Measurements from ENCODE around the gene KCND3.
"Not testable (repeated sequence)": the region's sequence is repeated elsewhere in the genome, so short reads cannot be mapped to it uniquely, and the experiment has no call there.

Gene KCND3

DNA sequence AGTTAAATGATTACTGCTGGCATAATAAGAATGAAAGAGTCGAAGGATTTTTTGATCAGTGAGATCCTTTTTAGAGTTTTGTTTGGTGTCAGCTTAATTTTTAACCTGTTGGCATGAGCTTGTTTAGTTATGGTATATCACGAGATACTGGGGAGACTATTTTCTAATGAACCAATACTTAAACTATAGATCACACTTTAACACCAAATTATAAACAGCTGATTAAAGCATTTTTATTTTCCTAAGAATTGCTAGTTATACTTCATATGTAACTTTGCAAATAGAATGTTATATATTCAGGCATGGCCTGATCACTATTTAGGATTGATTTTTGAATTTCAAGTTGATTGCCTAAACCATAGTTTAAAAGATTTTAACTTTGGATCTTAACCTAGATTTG is 227.8 kb downstream of the KCND3 start:
- no peak for DNase-seq

DNA sequence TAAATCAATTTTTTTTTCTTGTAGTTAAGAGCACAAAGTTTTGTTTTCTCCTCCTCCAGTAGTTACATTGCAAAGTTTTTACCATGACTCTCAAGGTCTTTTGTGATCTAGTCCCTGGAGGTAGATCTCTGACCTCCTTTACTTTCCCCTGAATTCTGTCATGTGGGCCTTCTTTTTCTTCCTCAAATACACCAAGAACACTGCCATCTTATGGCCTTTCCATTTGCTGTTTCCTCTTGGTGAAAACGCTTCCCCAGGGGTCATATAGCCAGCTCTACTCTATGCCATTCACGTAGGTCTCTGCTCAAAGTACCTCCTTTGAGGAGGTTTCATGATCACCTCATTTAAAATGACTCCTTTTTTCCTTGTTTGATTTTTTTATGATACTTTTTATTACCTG is 231.1 kb downstream of the KCND3 start:
- DNase-seq = no peak

DNA sequence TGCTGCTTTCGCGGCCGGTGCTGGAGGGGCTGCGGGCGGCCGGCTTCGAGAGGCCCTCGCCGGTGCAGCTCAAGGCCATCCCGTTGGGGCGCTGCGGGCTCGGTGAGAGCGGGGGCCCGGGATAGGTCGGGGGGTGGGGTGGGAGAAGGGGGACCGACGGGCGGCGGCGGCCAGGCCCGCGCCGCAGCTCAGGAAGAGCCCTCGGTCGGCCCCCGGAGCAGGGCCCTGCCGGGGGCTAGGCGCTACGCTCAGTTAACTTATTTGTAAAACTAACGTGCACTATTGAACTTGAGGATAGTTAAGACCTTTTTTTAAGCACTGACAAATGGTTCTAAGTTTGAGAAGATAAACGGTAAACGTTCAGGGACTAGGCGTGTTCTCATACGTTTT is 233.3 kb downstream of the KCND3 start:
- no peak for DNase-seq

DNA sequence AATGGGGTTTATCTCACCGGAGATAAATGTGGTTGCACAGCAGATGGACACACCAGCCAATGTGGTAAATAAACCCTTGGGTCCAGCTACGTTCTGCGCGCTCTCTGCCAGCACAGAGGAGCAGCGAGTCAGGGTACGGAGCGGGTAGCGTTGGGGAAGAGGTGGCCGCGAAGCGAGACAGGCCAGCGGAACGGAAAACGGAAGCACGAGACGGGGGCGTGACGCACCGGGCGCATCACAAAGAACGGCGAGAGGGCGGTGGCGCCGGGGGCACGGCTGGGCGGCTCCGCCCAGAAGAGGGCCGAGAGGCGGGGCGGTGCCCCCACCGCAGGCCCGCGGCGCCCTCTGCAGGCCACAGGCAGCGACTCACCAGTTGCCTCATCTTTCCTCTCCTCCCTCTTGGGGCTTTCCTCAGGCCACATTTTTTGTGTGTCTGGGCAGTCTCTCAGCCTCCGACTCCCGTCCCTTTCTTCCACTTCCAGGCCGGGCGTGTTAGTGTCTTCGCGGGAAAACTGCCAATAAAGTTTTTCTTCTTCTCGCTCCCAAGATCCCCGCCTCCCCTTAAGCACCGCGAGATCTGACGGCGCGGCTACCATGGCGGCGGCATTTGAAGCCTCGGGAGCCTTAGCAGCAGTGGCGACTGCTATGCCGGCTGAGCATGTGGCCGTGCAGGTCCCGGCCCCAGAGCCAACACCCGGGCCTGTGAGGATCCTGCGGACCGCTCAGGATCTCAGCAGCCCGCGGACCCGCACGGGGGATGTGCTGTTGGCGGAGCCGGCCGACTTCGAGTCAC is 233.9 kb downstream of the KCND3 start, which contains the start of gene DDX20:
Gene DDX20 (plus strand): TSS at position 571 of the 793 bp plus-strand sequence. CDS start 24 bp downstream, at position 595.
- peak; percentile 92 for DNase-seq

DNA sequence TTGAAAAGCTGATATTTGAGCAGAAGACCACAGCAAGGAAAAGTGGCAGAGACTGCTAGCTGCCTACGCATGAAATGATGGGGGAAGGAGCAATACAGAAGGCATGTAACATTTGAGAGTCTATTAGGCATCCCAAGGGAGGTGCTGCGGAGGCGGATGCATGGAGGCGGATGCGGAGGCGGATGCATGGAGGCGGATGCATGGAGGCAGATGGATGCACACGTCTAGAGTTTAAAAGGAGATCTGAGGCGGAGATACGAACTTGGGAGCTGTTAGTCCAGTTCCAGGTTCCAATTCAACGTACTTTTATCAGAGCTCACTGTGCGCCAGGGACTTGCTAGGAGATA is 234.5 kb downstream of the KCND3 start:
- peak; percentile 16 for DNase-seq

DNA sequence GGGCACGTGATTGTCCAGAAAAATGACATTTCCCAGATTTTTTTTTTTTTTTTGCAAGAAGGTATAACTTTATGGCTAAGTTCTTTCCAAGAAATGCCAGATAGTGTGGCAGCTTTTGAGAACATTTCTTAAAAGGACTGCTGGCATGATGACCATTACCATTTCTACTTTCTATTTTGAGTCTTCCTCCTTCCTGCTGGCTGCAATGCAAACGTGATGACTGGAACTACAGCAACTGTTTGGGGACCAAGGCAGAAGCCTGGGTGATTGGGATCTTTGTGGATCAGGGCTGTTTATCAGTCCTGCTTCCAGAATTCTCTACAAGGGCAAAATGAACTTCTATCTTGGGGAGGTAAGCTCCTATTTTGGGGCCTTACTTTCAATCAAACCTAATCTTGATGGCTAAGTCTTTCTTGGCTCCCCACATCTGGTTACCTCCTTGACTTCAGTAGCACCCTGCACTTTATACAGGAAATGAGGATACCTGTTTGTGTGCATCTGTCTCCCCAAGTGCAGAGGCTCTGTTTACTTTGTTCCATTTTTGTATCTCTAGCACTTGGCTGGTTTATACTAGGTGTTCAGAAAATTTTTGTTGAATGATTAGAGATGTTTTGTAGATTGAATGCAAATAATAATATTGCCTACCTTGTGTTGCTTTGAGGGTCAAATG is 237.4 kb downstream of the KCND3 start:
- no peak for DNase-seq

DNA sequence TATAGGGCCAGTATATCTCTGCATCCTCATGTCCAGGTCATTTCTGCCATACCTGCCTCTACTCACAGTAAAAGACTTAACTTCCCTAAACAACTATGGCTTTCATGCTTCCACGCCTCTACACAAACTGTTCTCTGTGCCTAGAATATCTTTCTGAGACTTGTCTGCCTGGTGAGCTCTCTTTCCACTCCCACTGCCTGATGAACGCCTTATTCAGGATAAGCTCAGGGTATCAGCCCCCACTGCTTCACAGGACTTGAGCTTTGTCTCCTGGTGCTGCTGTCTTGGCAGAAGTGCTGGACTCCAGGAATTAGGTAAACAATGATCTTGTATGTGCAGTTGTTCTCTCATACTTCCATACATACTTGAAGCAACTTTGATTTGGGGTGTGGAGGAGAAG is 238.6 kb downstream of the KCND3 start:
- DNase-seq = no peak

DNA sequence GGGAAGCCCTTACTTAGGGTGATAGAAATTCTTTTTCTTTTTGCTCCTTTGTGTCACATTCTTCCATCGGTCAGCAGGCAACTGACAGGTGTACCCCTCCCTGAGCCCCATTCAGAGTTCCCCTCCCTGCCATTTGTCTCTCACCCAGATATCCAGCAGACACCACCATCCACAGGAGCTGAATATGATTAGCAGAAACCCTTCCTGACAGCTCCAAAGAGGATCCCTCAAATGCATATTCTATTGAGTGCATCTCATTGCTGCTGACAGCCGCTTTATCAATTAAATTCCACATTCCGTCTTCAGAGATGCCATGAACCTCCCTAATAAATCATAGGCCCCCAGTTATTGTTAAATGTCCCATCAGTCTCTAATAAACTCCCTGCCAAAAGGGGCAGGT is 239.8 kb downstream of the KCND3 start:
- no peak for DNase-seq

DNA sequence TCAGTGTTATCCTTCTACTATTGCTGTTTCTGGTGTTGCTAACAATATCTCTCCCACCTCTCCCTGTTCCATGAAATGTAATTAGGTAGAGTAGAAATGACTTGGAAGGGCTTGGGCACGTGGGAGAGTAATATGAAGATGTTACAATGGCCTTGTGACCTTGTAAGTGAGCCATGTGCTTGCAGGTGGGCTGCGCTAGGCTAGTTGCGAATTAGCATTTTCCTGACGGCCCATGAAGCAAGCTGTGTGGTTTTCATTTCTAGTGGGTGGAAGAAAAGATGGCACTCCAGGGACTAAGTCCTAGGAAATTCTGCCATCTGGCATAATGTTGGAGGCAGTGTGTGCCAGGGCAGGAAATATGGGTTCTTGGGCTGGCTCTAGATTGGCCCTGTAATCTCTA is 241.5 kb downstream of the KCND3 start:
- no peak for DNase-seq

DNA sequence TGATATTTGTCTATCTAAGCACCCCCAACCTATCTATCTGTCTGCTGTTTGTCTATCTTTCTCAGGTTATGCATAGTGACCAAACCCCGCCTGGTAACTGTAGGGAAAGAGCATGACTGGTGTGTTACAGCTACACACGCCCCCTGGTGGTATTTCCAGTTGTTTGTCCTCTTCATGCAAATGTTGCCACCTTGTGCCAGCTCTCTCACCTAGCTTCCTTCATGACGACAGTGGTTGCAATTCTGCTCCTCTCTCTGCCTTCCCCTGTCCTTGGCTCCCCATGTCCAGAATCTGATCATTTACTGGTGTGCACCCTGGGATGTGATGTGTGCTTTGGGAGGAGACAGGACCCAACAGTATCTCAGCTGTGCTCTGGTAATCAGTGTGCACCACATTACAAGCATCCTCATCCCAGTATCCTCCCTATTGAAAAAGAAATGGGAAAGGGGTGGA is 242.2 kb downstream of the KCND3 start:
- DNase-seq = peak; percentile 67

DNA sequence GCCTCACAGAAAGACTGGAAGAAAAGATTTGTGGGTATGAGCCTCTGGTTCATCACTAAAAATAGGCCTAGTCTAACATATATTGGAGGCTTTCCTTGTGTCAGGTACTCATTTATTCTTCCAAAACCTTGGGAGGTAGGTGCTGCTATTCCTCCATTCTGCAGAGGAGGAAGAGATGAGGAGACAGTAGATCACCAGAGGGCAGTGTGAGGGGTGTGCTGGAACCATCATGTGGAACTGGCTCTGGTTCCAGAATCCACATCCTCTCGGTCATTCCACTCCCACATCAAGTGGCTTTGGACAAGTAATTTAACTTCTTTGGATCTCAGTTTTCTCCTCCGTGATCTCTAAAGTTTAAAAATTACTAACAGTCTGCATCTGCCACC is 242.9 kb downstream of the KCND3 start:
- DNase-seq = no peak

DNA sequence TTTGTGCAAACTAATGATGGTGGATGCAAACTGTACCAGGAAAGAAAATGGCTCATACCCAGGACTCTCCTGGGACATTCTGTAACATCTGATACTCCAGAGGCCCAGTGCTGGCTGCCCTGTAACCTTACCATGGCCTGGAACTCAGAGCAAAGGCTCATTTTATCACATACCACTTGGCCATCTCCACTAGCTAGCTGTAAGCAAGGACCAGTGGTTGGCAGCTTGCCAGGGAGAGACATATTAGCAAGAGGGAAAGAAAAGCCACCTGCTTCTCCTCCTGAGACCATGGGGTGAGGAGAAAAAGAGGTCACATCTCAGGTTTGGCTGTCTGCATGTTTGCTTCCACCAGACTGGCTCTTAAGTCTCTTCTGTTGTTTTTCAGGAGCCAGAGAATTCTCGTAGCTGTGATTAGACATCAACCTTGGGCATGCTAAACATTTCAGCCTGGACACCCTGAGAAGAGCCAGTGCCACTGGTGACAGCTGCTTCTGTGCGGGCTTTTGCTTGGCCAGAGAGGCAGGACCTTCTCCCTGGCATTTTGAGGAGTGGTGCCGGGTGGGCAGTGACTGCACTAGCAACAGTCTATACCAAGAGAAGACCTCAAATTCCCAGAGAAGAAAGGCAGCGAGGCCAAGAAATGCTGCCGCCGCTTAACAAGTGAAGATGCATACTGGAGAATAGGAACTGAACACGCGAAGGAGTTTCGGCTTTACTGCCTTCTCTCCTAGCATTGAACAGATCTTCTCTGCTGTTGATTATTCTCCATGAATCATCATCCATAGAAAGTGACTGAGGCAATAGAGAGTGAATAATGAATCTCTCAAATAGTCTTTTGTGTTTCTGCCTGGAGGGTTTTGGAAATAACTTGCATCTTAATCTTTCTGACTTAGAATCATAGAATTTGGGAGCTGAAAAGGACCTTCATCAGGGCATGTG is 243.5 kb downstream of the KCND3 start:
- no peak for DNase-seq

DNA sequence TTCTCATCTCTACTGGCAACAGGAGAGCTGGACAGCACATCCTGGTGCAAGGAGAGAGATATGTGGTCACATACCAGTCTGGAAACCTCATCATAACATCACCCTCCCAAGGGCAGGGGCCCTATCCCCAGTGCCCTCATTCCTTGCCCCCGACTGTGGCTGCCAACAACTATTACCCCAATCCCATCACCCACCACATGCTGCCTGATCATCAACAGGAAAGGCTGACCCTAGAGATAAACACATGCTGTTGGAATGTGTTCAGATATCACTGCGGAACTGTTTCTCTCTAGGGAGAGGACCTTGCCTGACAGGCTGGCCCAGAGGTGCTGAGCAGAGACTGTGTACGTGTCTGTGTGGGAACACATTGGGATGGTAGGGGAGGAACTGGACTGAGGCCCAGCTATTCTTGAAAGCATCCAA is 245.8 kb downstream of the KCND3 start:
- DNase-seq = no peak

DNA sequence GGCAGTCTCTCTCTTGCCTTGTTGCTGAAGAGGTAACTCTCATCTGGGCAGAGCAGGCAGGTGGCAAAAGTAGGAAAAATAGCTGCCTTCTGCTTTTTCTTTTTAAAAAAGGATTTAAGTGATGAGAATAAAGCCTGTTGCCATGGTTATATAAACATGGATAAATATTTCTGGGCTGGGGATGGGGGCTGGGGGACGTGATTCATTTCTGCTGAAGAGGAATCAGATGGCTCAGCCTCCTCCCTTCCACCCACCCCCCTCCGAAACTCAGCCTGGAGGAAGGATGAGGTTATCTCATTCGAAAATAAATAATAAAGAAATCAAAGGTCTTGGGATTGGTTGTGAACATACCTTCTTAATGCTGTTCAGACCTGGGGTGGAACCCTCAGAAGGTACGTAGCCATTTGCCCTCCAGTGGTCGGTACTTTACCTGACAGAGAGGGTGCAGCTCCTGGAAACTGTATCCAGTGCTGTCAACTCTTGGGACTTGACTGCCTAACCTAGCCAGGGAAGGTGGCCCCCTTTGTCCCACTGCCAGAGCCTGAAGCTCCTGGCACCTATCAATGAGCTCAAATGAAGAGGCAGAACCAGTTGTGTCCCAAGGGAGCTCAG is 246.4 kb downstream of the KCND3 start:
- DNase-seq = no peak

DNA sequence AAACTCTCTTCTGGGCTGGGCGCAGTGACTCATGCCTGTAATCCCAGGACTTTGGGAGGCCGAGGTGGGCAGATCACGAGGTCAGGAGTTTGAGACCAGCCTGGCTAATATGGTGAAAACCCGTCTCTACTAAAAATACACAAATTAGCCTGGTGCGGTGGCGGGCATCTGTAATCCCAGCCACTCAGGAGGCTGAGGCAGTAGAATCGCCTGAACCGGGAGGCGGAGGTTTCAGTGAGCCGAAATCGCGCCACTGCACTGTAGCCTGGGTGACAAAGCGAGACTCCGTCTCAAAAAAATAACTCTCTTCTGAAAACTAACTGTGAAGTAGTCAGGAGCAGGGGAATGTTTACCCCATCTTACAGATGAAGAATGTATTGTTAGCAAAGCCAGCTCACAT is 247.2 kb downstream of the KCND3 start:
- DNase-seq = not testable (repeated sequence)

DNA sequence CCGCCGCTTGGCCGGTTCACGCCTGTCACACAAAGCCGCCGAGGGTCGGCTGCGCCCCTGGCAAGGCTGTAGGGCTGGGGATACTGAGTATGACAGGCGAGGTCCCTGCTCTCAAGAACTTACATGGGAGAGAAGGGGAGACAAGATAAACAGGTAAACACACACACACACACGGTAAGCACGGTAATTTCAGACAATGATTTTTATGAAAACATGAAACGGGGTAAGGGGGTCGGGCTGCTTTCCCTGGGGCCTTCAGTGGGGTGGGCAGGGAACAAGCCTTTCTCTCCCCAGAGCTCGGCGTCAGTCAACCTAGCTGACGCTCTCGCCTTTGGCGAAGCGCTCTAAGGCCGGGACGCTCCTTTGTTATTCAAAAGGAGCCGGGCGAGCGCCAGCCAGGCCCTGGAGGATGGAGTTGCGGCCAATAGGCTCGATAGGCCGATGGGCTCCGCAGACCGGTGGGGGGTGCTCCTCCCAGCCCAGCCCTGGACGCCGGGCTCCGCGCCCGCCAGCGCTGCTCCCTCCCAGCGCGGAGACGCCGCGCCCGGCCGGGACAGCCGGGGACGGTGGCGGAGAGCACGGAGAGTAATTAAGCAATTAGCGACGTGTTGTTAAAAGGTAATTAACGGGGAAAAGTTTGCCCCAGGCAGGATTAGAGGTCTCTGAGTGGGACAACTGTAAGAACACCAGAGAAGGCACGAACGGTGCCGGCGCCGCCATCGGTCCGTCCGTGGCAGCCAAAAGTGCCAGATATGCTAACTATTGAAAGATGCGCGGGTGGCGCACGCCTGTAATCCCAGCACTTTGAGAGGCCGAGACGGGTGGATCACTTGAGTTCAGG is 249.3 kb downstream of the KCND3 start:
- no peak for DNase-seq

DNA sequence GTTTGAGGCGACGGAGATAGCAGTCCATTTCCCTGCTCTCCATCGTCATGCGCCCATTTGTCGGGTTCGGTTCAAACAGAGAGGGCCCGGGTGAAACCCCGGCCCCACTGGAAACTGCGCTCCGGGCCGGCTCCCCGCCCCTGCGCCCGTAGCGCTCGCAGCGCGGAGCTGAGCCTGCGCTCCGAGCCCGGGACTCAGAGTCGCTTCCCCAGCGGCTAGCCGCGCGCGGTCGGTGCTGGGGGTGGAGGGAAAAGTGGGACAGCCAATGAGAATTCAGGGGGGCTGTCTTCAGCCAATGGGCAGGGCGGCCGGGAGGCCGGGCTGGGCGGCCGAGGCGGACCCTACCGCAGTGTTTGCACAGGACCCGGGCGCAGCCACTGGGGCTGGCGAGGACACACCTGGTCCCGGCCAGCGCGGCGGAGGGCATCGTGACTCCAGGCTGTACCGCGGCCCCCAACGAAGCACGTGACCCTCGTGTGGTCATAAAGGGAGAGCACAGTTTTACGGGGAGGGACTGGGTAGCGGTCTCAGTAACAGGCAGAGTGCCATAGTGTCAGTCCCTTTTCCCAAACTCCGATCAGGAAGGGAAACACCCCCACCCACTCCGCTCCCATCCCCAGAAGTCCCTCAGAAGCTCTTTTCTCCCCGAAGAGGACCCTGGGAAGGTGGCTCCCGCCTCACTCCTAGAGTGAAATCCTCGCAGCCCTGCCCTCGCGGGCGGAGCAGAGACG is 250.1 kb downstream of the KCND3 start, which contains the start of gene INKA2:
Gene INKA2 (minus strand): TSS at position 202 of the 731 bp plus-strand sequence. CDS start 153 bp downstream, at position 49.
- DNase-seq = peak; percentile 78

DNA sequence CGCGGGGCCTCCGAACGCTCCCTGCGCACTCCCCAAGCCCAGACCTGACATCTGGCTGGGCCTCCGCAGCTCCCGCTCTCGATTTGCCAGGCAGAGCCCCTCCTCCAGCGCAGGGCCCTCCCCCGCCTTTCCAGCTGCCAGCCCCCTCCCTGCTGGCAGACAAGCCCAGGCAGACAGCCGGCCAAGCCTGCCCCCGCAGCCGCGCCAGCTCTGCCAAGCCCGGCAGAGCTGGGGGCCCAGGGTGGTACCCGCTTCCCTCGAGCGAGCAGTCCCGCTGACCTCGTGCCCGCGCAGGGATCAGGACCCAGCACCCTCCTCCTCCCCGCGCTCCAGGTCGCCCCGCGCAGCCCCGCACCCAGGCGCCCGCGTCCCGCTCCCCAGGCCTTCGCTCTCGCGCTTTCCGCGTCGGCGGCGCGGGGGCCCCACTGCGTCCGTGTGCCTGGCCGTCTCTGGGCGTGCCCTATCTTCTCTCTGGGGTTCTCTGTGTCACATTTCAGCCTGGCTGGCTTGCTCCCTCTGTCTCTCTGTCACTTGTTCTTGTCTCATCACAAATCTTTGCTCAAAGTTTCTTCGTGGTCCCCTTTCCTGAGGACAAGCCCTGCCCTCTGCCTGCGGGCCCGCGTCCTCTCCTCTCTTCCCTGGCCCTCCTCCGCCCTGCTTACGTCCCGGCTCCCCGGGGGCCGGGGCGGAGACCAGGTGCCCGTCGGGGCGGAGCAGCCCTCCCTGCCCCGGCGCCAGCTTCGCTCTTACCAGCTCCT is 250.9 kb downstream of the KCND3 start:
- peak; percentile 54 for DNase-seq

DNA sequence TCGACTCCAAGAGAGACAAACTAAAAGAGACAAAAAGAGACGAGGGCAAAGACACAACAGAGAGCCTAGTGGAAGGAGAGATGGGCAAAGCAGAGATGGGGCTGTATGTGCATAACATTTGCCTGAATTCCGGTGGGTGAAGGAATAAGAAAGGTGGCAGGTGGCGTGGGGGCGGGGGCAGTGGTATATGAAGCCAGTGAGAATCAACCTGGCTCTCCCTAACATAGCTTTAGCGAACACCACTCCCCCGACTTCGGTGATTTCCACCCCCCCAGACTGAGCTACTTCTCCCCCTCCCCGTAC is 251.4 kb downstream of the KCND3 start:
- DNase-seq = no peak

All from CD4-positive, alpha-beta T cell treated with Interferon gamma for 1 hour (primary cell).